OCI-LY1 (cell line): ENCODE results near the gene SNRPA1.

Source experiments
- H2AFZ ChIP-seq: fragments of 200-600 bp; sonication (generic), shearing (Covaris generic); 2 replicates; pipeline ENCODE4 v1.6.0; 2014; ENCODE audit warnings: antibody characterized with exemption, mild to moderate bottlenecking, low read length
- H3F3A ChIP-seq: fragments of 200-600 bp; sonication (generic), shearing (Covaris generic); 2 replicates; pipeline ENCODE4 v1.6.0; 2014; ENCODE audit warnings: mild to moderate bottlenecking, antibody characterized with exemption, low read length, moderate library complexity; ENCODE audit not compliant: insufficient read depth
- H3K27ac ChIP-seq: fragments of 200-600 bp; sonication (generic); 2 replicates; pipeline ENCODE4 v1.5.1; 2014; ENCODE audit warnings: low read length, mixed run types, mild to moderate bottlenecking, low read depth; ENCODE audit not compliant: poor library complexity, severe bottlenecking
- H3K27me3 ChIP-seq: fragments of 200-600 bp; sonication (generic); 2 replicates; pipeline ENCODE4 v1.6.0; 2014; ENCODE audit warnings: antibody characterized with exemption, mild to moderate bottlenecking, low read length, moderate library complexity; ENCODE audit not compliant: insufficient read depth
- H3K36me3 ChIP-seq: fragments of 200-600 bp; sonication (generic); 2 replicates; pipeline ENCODE4 v1.6.1; 2014; ENCODE audit warnings: mild to moderate bottlenecking, antibody characterized with exemption, low read length, moderate library complexity, mixed read lengths; ENCODE audit not compliant: insufficient read depth
- H3K4me1 ChIP-seq: fragments of 200-600 bp; sonication (generic); 2 replicates; pipeline ENCODE4 v1.5.1; 2014; ENCODE audit warnings: mild to moderate bottlenecking, low read length, moderate library complexity; ENCODE audit not compliant: insufficient read depth, severe bottlenecking
- H3K4me2 ChIP-seq: fragments of 200-600 bp; sonication (generic), shearing (Covaris generic); 2 replicates; pipeline ENCODE4 v1.6.1; 2014; ENCODE audit warnings: low read length
- H3K4me3 ChIP-seq: fragments of 200-600 bp; sonication (generic); 2 replicates; pipeline ENCODE4 v1.5.1; 2014; ENCODE audit warnings: low read length, low read depth, mild to moderate bottlenecking, mixed read lengths; ENCODE audit not compliant: poor library complexity, severe bottlenecking
- H3K79me2 ChIP-seq: fragments of 200-600 bp; shearing (Covaris generic); 2 replicates; pipeline ENCODE4 v1.6.1; 2016; ENCODE audit warnings: mixed run types, low read length, mixed read lengths; ENCODE audit not compliant: insufficient read depth
- H3K9ac ChIP-seq: fragments of 200-600 bp; sonication (generic), shearing (Covaris generic); 2 replicates; pipeline ENCODE4 v1.6.1; 2014; ENCODE audit warnings: mild to moderate bottlenecking, low read length, mixed read lengths
- H3K9me2 ChIP-seq: fragments of 200-600 bp; sonication (generic), shearing (Covaris generic); 2 replicates; pipeline ENCODE4 v1.6.1; 2014; ENCODE audit warnings: low read depth, mild to moderate bottlenecking, low read length, mixed read lengths
- H3K9me3 ChIP-seq: fragments of 200-600 bp; shearing (Covaris generic); 2 replicates; pipeline ENCODE4 v1.6.1; 2014; ENCODE audit warnings: low read length, mixed read lengths
- H4K20me1 ChIP-seq: fragments of 200-600 bp; sonication (generic), shearing (Covaris generic); 2 replicates; pipeline ENCODE4 v1.6.0; 2016; ENCODE audit warnings: mild to moderate bottlenecking, low read length; ENCODE audit not compliant: insufficient read depth
- EZH2 ChIP-seq: fragments of 200-600 bp; sonication (generic), shearing (Covaris generic); IDR thresholded peaks from 2 replicates; pipeline ENCODE4 v1.8.0; 2017; ENCODE audit warnings: borderline replicate concordance, mixed run types, mild to moderate bottlenecking, antibody characterized with exemption, low read length, moderate library complexity, mixed read lengths
- TF ChIP-seq, protein P1 (sequence below): fragments of 200-600 bp; sonication (generic), shearing (Covaris generic); IDR thresholded peaks from 2 replicates; pipeline ENCODE4 v1.5.1; 2017; ENCODE audit warnings: mild to moderate bottlenecking, antibody characterized with exemption, low read length, moderate library complexity, mixed read lengths

The SNRPA1 gene

DNA sequence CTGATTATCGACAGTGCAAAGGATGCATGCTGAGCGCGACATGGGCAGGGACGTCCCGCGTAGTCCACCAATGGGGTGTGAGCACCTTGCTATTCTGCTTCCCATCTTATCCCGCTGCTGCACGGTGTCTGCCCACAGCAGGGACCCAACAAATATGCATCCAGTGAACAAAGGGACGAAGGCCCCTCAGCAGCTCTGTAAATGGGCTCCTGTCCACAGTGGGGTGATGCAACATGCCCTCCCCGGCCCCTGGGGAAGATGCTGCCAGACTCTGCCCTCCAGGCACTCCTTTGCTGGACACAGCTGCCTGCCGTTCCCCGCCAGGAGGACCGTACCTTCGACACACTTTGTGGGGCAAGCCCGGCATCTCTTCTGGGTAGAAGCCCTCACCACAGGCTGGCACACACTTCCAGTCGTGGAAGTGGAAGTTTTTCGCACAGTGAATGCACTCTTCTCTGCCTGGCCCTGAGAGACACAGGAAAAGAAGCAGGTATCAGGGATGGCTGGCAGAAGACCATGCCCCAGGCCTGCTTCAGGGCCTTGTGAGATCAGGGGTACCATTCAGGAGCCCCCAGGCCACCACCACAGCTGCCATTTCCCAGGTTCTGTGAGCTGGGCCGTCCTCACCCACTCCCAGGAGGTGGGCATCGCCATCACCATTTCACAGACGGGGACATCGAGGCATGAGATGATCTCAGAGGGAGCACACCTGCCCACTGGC lies 18.2 kb upstream of the SNRPA1 start:
- no peaks in the 10 kb centered on the region for H3K9me2 ChIP-seq
- no peaks in the 10 kb centered on the region for H3F3A ChIP-seq
- H4K20me1 ChIP-seq = no peaks in the 10 kb centered on the region
- peaks cover 12% of the 10 kb centered on the region for H3K27me3 ChIP-seq
- no peak overlapping the region for H3K9ac ChIP-seq
- no peaks in the 10 kb centered on the region for H3K9me3 ChIP-seq
- H3K36me3 ChIP-seq = no peaks in the 10 kb centered on the region
- no peak overlapping the region for H3K4me3 ChIP-seq
- H2AFZ ChIP-seq = no peak overlapping the region
- H3K4me2 ChIP-seq = no peak overlapping the region
- H3K4me1 ChIP-seq = no peaks in the 10 kb centered on the region
- no peak for TF ChIP-seq EZH2
- TF ChIP-seq, protein P1, sequence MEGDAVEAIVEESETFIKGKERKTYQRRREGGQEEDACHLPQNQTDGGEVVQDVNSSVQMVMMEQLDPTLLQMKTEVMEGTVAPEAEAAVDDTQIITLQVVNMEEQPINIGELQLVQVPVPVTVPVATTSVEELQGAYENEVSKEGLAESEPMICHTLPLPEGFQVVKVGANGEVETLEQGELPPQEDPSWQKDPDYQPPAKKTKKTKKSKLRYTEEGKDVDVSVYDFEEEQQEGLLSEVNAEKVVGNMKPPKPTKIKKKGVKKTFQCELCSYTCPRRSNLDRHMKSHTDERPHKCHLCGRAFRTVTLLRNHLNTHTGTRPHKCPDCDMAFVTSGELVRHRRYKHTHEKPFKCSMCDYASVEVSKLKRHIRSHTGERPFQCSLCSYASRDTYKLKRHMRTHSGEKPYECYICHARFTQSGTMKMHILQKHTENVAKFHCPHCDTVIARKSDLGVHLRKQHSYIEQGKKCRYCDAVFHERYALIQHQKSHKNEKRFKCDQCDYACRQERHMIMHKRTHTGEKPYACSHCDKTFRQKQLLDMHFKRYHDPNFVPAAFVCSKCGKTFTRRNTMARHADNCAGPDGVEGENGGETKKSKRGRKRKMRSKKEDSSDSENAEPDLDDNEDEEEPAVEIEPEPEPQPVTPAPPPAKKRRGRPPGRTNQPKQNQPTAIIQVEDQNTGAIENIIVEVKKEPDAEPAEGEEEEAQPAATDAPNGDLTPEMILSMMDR = no peak
- no peaks in the 10 kb centered on the region for H3K79me2 ChIP-seq
- no peak overlapping the region for H3K27ac ChIP-seq

DNA sequence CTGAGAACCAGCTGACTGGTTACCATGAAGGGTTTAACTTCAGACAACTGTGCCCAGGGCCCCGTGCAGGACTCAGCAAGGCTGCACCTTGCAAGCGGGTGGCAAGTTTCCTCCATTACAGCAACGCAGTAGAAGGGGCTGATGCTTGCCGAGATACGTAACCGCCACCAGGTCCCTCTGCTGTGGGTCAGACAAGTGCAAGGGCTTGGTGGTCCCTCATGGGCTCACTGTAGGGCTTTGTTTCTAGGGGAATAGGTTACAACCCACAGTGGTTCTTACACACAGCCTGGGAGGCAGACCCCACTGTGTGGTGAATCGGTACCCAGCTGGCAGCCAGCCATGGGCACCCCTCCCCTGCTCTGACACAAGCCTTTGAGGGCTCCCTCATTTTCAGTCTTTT lies 15.5 kb upstream of the SNRPA1 start:
- no peak overlapping the region for H3K4me2 ChIP-seq
- no peaks in the 10 kb centered on the region for H3K36me3 ChIP-seq
- H4K20me1 ChIP-seq = no peaks in the 10 kb centered on the region
- no peak overlapping the region for H3K9ac ChIP-seq
- H2AFZ ChIP-seq = no peak overlapping the region
- no peaks in the 10 kb centered on the region for H3F3A ChIP-seq
- no peaks in the 10 kb centered on the region for H3K4me1 ChIP-seq
- no peaks in the 10 kb centered on the region for H3K79me2 ChIP-seq
- no peaks in the 10 kb centered on the region for H3K9me3 ChIP-seq
- H3K27ac ChIP-seq = no peak overlapping the region
- no peak for TF ChIP-seq EZH2
- TF ChIP-seq, protein P1 = no peak
- no peak overlapping the region for H3K4me3 ChIP-seq
- H3K27me3 ChIP-seq = peaks cover 9% of the 10 kb centered on the region; the same call in 1 of the 2 replicates
- H3K9me2 ChIP-seq = no peaks in the 10 kb centered on the region

DNA sequence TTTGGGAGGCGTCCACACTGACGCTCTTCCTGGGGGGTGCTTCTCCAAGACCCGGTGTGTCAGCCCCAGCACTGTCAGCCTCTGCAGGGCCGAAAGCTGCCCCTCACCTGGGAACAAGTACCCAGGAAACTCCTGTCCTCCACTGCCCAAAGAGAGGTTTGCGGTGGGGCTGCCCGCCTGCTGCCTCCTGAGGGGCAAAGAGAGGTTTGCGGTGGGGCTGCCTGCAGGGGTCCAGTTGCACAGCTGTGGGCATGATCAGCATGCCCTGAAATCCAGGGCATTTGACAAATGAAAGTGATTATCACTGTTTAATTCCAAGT lies 15.1 kb upstream of the SNRPA1 start:
- Histone ChIP-seq H3K36me3 (no peaks in the 10 kb centered on the region), H3K79me2 (no peaks in the 10 kb centered on the region), H2AFZ (no peak overlapping the region), H3K4me1 (no peaks in the 10 kb centered on the region), H3K9me3 (no peaks in the 10 kb centered on the region), H3K27ac (no peak overlapping the region), H3K4me3 (no peak overlapping the region), H4K20me1 (no peaks in the 10 kb centered on the region), H3K4me2 (no peak overlapping the region), H3K27me3 (peaks cover 8% of the 10 kb centered on the region; the same call in 1 of the 2 replicates), H3F3A (no peaks in the 10 kb centered on the region), H3K9ac (no peak overlapping the region), H3K9me2 (no peaks in the 10 kb centered on the region)
- TF ChIP-seq EZH2 = no peak
- TF ChIP-seq, protein P1 = no peak
